DND-41 (cell line): Measurements from ENCODE around the gene ARMC9.
"Not testable (repeated sequence)": the region's sequence is repeated elsewhere in the genome, so short reads cannot be mapped to it uniquely, and the experiment has no call there.

Experiments used
- ATAC-seq: fragments of 200-7000 bp; cut with Tn5 transposase; 3 replicates; pipeline ENCODE4 v1.9.1; 2021; ENCODE audit warnings: low read depth; ENCODE audit not compliant: insufficient read depth
- DNase-seq: peaks from one replicate; pipeline ENCODE4 v3.0.0-alpha.2; 2020
- H2AFZ ChIP-seq: 2 replicates; pipeline ENCODE4 v1.6.0; 2012; ENCODE audit warnings: low read depth, low read length
- H3K27ac ChIP-seq: 2 replicates; pipeline ENCODE4 v1.5.1; 2012; ENCODE audit warnings: low read length, inconsistent platforms
- H3K27me3 ChIP-seq: fragments of 200-600 bp; sonication (generic); 2 replicates; pipeline ENCODE4 v1.6.0; 2012; ENCODE audit warnings: low read length, mild to moderate bottlenecking, inconsistent platforms; ENCODE audit not compliant: insufficient read depth, poor library complexity
- H3K36me3 ChIP-seq: 2 replicates; pipeline ENCODE4 v1.5.1; 2012; ENCODE audit warnings: low read length, inconsistent platforms; ENCODE audit not compliant: insufficient read depth
- H3K4me1 ChIP-seq: 2 replicates; pipeline ENCODE4 v1.5.1; 2012; ENCODE audit warnings: mild to moderate bottlenecking, low read length; ENCODE audit not compliant: insufficient read depth
- H3K4me2 ChIP-seq: 2 replicates; pipeline ENCODE4 v1.6.0; 2012; ENCODE audit warnings: mild to moderate bottlenecking, moderate library complexity, low read length, inconsistent platforms; ENCODE audit not compliant: insufficient read depth
- H3K4me3 ChIP-seq, 2 experiments: fragments of 200-600 bp in 1 of 2; shearing (Covaris generic) in 1 of 2; 2 replicates each; pipeline ENCODE4 v1.5.1; 2012 to 2016; ENCODE audit warnings: inconsistent platforms in 2 of 2, low read length in 2 of 2, mild to moderate bottlenecking in 2 of 2, low read depth in 1 of 2, moderate library complexity in 1 of 2
- H3K79me2 ChIP-seq: 2 replicates; pipeline ENCODE4 v1.6.0; 2012; ENCODE audit warnings: low read length, inconsistent platforms; ENCODE audit not compliant: insufficient read depth
- H3K9ac ChIP-seq: 2 replicates; pipeline ENCODE4 v1.6.0; 2012; ENCODE audit warnings: low read depth, mild to moderate bottlenecking, inconsistent platforms, low read length, moderate library complexity
- H3K9me3 ChIP-seq: 2 replicates; pipeline ENCODE4 v1.5.1; 2012; ENCODE audit warnings: low read length, moderate library complexity, mild to moderate bottlenecking, inconsistent platforms; ENCODE audit not compliant: insufficient read depth, severe bottlenecking
- H4K20me1 ChIP-seq: 2 replicates; pipeline ENCODE4 v1.6.0; 2012; ENCODE audit warnings: low read length; ENCODE audit not compliant: insufficient read depth
- CTCF ChIP-seq: IDR thresholded peaks from 2 replicates; pipeline ENCODE4 v1.5.1; 2012; ENCODE audit warnings: borderline replicate concordance, low read length, moderate library complexity, mild to moderate bottlenecking; ENCODE audit not compliant: poor library complexity, severe bottlenecking; ENCODE audit errors: extremely low read depth
- EZH2 ChIP-seq: IDR thresholded peaks from 3 replicates; pipeline ENCODE4 v1.6.1; 2012; ENCODE audit warnings: borderline replicate concordance, low read depth, mild to moderate bottlenecking, moderate library complexity, low read length, inconsistent platforms; ENCODE audit not compliant: severe bottlenecking

Gene ARMC9

DNA sequence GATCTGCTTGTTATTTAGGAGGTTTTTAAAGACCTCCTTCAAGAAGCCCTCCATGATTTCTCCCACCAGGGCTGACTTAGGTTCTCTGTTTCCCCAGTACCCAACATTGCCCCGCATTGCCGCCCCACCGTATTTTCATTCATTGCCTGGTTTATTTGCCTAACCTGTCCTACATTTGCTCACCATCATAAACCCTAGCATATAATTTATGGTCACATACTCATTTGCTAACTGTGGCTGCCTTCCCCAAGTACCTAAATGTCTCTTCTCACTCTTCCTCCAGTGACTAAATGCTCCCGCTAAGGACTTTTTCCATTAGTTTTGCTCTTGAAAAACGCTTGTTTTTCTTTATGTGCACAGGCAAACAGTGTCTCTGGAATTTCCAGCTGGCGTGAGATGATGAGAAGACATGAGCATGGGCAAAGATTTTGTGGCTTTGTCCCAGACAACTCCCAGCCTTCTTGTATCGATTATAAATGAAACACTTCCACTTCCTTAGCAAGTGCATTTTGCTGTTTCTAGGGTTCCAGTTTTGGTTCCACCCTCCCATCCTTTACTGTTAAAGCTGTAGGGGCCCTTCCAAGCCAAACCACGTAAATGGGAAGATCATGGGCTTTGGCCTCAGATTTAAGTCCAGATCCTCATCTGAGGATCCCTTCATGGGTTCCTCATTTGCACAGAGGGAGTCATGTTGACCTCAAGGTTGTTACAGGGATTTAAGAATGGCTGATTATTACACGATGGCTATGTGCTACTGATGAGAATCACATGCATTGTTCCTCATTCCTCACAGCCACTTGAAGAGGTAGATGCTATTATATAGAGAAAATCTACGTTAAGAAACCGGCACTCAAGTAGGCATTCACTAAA, 21.0 kb upstream of the ARMC9 start:
- Histone ChIP-seq H2AFZ (no peak overlapping the region), H3K27ac (no peak overlapping the region), H4K20me1 (no peaks in the 10 kb centered on the region)

DNA sequence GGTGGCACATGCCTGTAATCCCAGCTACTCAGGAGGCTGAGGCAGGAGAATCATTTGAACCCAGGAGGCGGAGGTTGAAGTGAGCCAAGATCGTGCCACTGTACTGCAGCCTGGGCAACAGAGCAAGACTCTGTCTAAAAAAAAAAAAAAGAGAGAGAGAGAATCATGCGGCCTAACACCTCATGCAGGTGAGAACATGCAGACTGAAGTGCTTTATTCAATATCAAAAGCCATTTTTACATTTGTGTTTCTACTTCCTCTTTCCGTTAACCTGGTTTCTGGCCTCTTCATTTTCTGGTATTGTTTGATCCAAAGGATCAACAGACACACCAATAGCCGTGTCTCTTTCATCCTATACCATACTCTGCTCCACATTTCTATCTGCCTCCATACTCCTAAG, 19.6 kb upstream of the ARMC9 start:
- H4K20me1 ChIP-seq, ATAC-seq, H3K4me3 ChIP-seq, DNase-seq, H3K4me1 ChIP-seq, H3K27ac ChIP-seq, H3K9ac ChIP-seq, H3K9me3 ChIP-seq, H2AFZ ChIP-seq, H3K79me2 ChIP-seq, H3K4me2 ChIP-seq, H3K27me3 ChIP-seq: not testable (repeated sequence)
- H3K36me3 ChIP-seq: peaks cover 14% of the 10 kb centered on the region; the same call in 1 of the 2 replicates

More for the DNA sequence above, 21.0 kb upstream of the ARMC9 start:
- no peaks in the 10 kb centered on the region for H3K79me2 ChIP-seq
- H3K9ac ChIP-seq: no peak overlapping the region
- ATAC-seq: no peak
- no peaks in the 10 kb centered on the region for H3K27me3 ChIP-seq
- H3K4me1 ChIP-seq: no peaks in the 10 kb centered on the region
- no peaks in the 10 kb centered on the region for H3K9me3 ChIP-seq
- TF ChIP-seq CTCF: no peak
- no peak for TF ChIP-seq EZH2
- DNase-seq: no peak
- peaks cover 20% of the 10 kb centered on the region; the same call in 1 of the 2 replicates for H3K36me3 ChIP-seq
- no peak overlapping the region for H3K4me2 ChIP-seq
- no peak overlapping the region for H3K4me3 ChIP-seq

DNA sequence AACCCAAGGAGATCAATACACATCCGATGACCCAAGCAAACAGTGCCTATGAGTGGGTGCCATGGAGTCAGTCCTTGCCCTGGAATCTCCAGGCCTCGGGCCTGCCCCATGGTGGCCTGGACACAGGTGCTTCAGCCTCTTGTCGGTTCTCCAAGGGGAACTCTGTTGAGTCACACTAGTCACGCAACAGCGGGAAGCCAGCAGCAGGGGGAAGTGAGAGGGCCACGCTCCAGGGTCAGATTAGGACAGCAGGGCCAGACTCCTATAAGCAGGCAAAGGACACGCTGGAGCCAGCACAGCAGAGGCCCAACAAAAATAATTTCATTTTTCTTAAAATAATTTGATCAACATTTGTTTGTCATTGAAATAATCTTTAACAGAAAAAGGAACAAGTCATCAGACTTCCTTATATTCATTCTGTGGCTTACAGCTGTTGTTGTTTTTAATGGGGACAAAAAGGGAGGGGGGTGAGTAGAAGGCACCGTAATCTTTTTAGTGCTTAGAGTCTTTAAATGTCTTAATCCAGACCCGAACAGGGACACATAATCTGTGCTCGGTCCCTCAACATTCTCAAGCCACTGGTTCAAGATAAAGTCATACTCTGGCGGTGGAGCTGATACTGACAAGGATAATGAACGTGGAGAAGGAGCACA, 16.4 kb upstream of the ARMC9 start:
- Histone ChIP-seq H3K79me2 (no peaks in the 10 kb centered on the region), H3K27me3 (no peaks in the 10 kb centered on the region), H2AFZ (no peak overlapping the region), H4K20me1 (no peaks in the 10 kb centered on the region), H3K9me3 (no peaks in the 10 kb centered on the region), H3K9ac (no peak overlapping the region), H3K36me3 (no peaks in the 10 kb centered on the region), H3K4me1 (no peaks in the 10 kb centered on the region), H3K4me2 (no peak overlapping the region), H3K4me3 (no peak overlapping the region), H3K27ac (no peak overlapping the region)
- TF ChIP-seq EZH2 (no peak), CTCF (no peak)
- DNase-seq (no peak), ATAC-seq (no peak)

GRCh38 chr2:231182513-231182899, 15.9 kb upstream of the ARMC9 start:
- Histone ChIP-seq H4K20me1 (no peaks in the 10 kb centered on the region), H3K36me3 (no peaks in the 10 kb centered on the region), H3K27ac (no peak overlapping the region), H3K4me2 (no peak overlapping the region), H2AFZ (no peak overlapping the region), H3K9ac (no peak overlapping the region), H3K9me3 (no peaks in the 10 kb centered on the region), H3K79me2 (no peaks in the 10 kb centered on the region), H3K4me3 (no peak overlapping the region), H3K27me3 (no peaks in the 10 kb centered on the region), H3K4me1 (no peaks in the 10 kb centered on the region)
- ATAC-seq: no peak
- DNase-seq: no peak
- TF ChIP-seq CTCF (no peak), EZH2 (no peak)
